ENCODE measurements around the gene MEIS3.

Gene MEIS3

DNA sequence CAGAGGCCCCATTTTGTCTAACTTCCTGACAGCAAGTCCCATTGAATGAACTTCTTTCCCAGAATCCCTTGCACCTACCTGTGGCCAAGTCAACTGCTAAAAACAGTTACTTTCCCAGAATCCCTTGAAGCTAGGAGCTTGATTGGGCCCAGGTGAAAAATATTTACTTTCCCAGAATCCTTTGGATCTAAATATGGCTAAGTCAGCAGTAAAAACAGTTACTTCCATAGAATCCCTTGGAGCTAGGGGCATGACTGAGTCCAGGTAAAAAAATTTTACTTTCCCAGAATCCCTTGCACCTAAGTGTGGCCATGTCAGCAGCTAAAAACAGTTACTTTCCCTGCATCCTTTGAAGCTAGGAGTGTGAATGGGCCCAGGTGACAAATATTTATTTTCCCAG lies 13.2 kb upstream of the MEIS3 start:
- DNase-seq (ENCODE audit: low spot score) (no peak), ATAC-seq (ENCODE audit: low read depth) (no peak)
- Histone ChIP-seq H3K27me3 (ENCODE audit: insufficient read depth, poor library complexity, severe bottlenecking) (no peaks in the 10 kb centered on the region), H3K4me1 (ENCODE audit: insufficient read depth, poor library complexity, severe bottlenecking) (no peaks in the 10 kb centered on the region), H3K36me3 (ENCODE audit: low read depth) (no peaks in the 10 kb centered on the region), H3K4me3 (ENCODE audit: severe bottlenecking) (no peak overlapping the region), H3K9me3 (ENCODE audit: severe bottlenecking) (no peaks in the 10 kb centered on the region), H3K27ac (ENCODE audit: poor library complexity, severe bottlenecking) (no peak overlapping the region)
- TF ChIP-seq CTCF (IDR thresholded peaks at IDR 0.05; ENCODE audit: poor library complexity, severe bottlenecking), result no peak

- Histone ChIP-seq H3K36me3 (ENCODE audit: low read depth) (no peaks in the 10 kb centered on the region), H3K4me3 (ENCODE audit: severe bottlenecking) (no peak overlapping the region), H3K27me3 (ENCODE audit: insufficient read depth, poor library complexity, severe bottlenecking) (no peaks in the 10 kb centered on the region), H3K27ac (ENCODE audit: poor library complexity, severe bottlenecking) (no peak overlapping the region), H3K4me1 (ENCODE audit: insufficient read depth, poor library complexity, severe bottlenecking) (no peaks in the 10 kb centered on the region), H3K9me3 (ENCODE audit: severe bottlenecking) (no peaks in the 10 kb centered on the region)
- no peak for TF ChIP-seq CTCF (IDR thresholded peaks at IDR 0.05; ENCODE audit: poor library complexity, severe bottlenecking)
- ATAC-seq (ENCODE audit: low read depth) (no peak), DNase-seq (ENCODE audit: low spot score) (no peak)
Measured at GRCh38 chr19:47432091-47432490, 12.8 kb upstream of the MEIS3 start.

GRCh38 chr19:47430041-47430802 lies 10.9 kb upstream of the MEIS3 start:
- Histone ChIP-seq H3K9me3 (ENCODE audit: severe bottlenecking) (no peaks in the 10 kb centered on the region), H3K27me3 (ENCODE audit: insufficient read depth, poor library complexity, severe bottlenecking) (no peaks in the 10 kb centered on the region), H3K27ac (ENCODE audit: poor library complexity, severe bottlenecking) (no peak overlapping the region), H3K36me3 (ENCODE audit: low read depth) (no peaks in the 10 kb centered on the region), H3K4me1 (ENCODE audit: insufficient read depth, poor library complexity, severe bottlenecking) (no peaks in the 10 kb centered on the region), H3K4me3 (ENCODE audit: severe bottlenecking) (no peak overlapping the region)
- no peak for TF ChIP-seq CTCF (IDR thresholded peaks at IDR 0.05; ENCODE audit: poor library complexity, severe bottlenecking)
- DNase-seq (ENCODE audit: low spot score) (no peak), ATAC-seq (ENCODE audit: low read depth) (no peak)

- H3K4me3 ChIP-seq (ENCODE audit: severe bottlenecking), result no peak overlapping the region
- H3K4me1 ChIP-seq (ENCODE audit: insufficient read depth, poor library complexity, severe bottlenecking), result no peaks in the 10 kb centered on the region
Measured at GRCh38 chr19:47429140-47429793, 9.9 kb upstream of the MEIS3 start.

More at GRCh38 chr19:47429140-47429793, 9.9 kb upstream of the MEIS3 start:
- Histone ChIP-seq H3K9me3 (ENCODE audit: severe bottlenecking) (no peaks in the 10 kb centered on the region), H3K27me3 (ENCODE audit: insufficient read depth, poor library complexity, severe bottlenecking) (peaks cover 4% of the 10 kb centered on the region), H3K36me3 (ENCODE audit: low read depth) (no peaks in the 10 kb centered on the region), H3K27ac (ENCODE audit: poor library complexity, severe bottlenecking) (no peak overlapping the region)
- ATAC-seq (ENCODE audit: low read depth), result no peak
- no peak for DNase-seq (ENCODE audit: low spot score)
- no peak for TF ChIP-seq CTCF (IDR thresholded peaks at IDR 0.05; ENCODE audit: poor library complexity, severe bottlenecking)
